ENCODE results near the gene GOLGA6L9.
"Not testable (repeated sequence)": the region's sequence is repeated elsewhere in the genome, so short reads cannot be mapped to it uniquely, and the experiment has no call there.

The GOLGA6L9 gene

GRCh38 chr15:82469381-82469780, 39.8 kb downstream of the GOLGA6L9 start:
- not testable (repeated sequence) for DNase-seq

GRCh38 chr15:82472269-82472982, 42.8 kb downstream of the GOLGA6L9 start:
- DNase-seq, result not testable (repeated sequence)

- not testable (repeated sequence) for DNase-seq
Measured at GRCh38 chr15:82474596-82475325, 45.1 kb downstream of the GOLGA6L9 start.

- not testable (repeated sequence) for DNase-seq
Measured at GRCh38 chr15:82475345-82475967, 45.8 kb downstream of the GOLGA6L9 start.

- DNase-seq, result not testable (repeated sequence)
Measured at GRCh38 chr15:82476697-82477342, 47.2 kb downstream of the GOLGA6L9 start.

GRCh38 chr15:82477343-82478057, 47.9 kb downstream of the GOLGA6L9 start:
- not testable (repeated sequence) for DNase-seq
